ENCODE results near the gene PEAR1.

The PEAR1 gene

DNA sequence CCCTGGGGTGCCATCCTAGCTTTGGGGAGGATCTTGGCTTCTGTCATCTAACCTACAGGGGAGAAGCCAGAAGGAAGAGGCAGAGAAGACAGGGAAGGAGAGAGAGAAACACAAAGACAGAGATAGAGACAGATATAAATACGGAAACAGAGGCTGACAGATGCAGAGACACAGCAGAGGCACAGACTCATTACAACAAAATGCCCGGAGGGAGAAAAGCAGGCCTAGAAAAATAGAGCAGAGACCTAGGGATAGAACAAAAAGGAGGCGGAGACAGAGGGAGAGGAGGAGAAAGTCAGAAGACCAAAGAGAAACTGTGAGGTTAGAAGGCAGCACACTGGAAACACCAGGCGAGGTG, 1.9 kb downstream of the PEAR1 start:
- Histone ChIP-seq H3K27ac (peak overlapping the region; percentile 84 to 98), H3K4me3 (peak overlapping the region; percentile 81)
- no peak for DNase-seq (ENCODE audit: low spot score)
- TF ChIP-seq CTCF (IDR thresholded peaks at IDR 0.05), result no peak

GRCh38 chr1:156895927-156896326, 2.4 kb downstream of the PEAR1 start:
- no peak for DNase-seq (ENCODE audit: low spot score)
- TF ChIP-seq CTCF (IDR thresholded peaks at IDR 0.05), result no peak
- H3K27ac ChIP-seq, result peak overlapping the region; percentile 84 to 98
- H3K4me3 ChIP-seq, result peak overlapping the region; percentile 81

- Histone ChIP-seq H3K4me3 (peak overlapping the region; percentile 81), H3K27ac (peak overlapping the region; percentile 84 to 98)
- no peak for TF ChIP-seq CTCF (IDR thresholded peaks at IDR 0.05)
- DNase-seq (ENCODE audit: low spot score), result peak; percentile 86
These were observed 3.0 kb downstream of the PEAR1 start for GRCh38 chr1:156896490-156897033.

DNA sequence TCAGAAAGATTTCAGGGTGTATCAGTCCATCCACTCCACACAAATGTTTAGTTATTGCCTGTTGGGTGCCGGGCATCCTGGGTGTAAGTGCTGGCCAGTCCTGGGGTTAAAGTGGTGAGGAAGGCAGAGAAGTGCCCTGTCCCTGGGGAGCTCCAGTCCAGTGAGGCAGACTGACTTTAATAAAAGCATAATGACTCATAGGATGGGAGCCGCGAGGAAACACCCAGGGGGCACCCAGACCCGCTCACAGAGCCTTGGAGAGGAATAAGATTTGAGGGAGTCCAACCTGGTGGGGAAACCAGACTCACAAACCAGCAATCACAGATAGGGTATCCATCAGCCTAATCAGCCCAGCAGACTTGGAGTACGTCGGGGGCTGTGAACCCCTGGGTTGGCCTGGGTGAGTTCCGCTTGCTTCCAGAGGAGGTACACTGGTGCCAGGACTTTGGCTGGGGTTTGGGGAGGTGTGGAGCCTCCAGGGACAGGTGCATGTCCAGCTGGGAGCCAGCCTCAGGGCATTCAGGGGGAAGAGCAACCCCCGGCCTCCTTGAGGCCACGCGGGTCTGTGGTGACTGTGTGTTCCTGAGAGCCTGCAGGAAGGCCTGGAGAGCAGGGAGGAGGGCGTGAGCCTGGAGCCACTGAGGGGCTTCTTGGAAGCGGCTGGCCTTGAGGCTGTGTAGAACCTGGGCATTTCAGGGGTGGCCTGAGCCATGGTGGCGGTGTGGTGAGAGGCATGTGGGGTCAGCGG, 3.7 kb downstream of the PEAR1 start:
- no peak for DNase-seq (ENCODE audit: low spot score)
- TF ChIP-seq CTCF (IDR thresholded peaks at IDR 0.05), result no peak
- Histone ChIP-seq H3K27ac (peak overlapping the region; percentile 84 to 98), H3K4me3 (peak overlapping the region; percentile 81)

GRCh38 chr1:156898161-156898566, 4.6 kb downstream of the PEAR1 start:
- H3K27ac ChIP-seq, result peak overlapping the region; percentile 84 to 98
- peak overlapping the region; percentile 81 for H3K4me3 ChIP-seq
- DNase-seq (ENCODE audit: low spot score), result no peak
- TF ChIP-seq CTCF (IDR thresholded peaks at IDR 0.05), result no peak

- no peak for DNase-seq (ENCODE audit: low spot score)
- no peak for TF ChIP-seq CTCF (IDR thresholded peaks at IDR 0.05)
- peak overlapping the region; percentile 81 for H3K4me3 ChIP-seq
- H3K27ac ChIP-seq, result peak overlapping the region in 1 of 2 donors; percentile 98
These were observed 5.6 kb downstream of the PEAR1 start for GRCh38 chr1:156898971-156899664.

All from coronary artery (tissue), 2 donors.